Right hindlimb (tissue), 1 donor: ENCODE results near the gene CD63.

ENCODE experiments used
- DNase-seq: peaks from one replicate; pipeline ENCODE4 v3.0.0-alpha.2; 2018

CD63 gene

DNA sequence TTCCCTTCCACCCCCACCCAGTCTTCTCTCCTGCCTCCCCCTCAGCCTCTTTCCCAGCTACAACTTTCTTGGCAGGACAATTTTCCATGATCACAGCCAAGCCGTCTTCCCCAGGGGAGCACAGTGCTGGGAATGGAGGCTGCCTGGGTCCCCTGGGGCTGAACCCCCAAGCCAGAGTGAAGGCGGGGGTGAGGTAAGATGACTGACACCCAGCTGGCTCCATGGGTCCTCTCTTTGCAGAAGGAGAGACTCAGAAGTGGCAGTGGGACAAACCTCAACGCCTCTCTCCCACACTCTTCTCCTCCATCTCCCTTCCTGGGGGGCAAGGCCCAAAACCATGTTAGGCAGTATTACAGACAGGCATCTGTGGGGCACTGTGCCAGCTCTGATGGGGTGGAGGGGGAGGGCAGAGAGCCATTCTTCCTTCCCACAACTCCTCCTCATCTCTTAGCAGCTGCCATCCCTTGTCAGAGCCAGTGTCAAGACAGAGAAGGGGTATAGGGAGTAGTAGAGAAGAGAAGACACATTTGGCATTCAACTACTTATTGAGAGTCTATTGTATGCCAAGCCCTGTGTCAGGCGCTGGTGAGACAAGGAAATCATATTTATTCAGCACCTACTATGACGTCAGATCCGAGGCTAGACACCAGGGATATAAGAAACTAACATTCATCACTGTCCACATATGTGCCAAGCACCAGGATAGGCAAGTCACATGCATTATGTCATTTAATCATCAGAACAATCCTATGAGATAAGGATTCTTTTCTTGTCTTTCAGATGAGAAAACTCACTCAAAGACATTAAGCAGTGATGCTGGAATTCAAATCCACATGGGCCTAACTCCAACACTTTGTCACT, 24.7 kb downstream of the CD63 start:
- peak; percentile 88 for DNase-seq

GRCh38 chr12:55703288-55703687, 25.5 kb downstream of the CD63 start:
- peak; percentile 90 for DNase-seq

DNA sequence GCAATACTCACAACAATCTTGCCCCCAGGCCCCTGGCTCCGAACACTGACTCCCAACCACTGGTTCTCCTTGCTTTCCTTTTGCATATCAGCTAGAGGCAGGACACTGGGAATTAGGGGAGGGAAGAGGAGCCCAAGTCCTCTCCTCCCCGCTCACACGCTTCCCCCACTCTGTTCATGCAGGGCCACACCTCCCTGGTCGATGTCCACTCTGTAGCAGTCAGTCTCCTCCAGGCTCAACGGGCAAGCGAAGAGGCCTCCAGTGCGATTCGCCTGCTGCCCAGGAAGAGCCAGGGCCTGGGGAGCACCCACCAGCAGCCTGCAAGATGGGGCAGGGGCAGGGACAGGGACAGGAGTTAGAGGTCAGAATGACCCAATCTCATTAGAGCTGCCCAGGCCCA, 25.9 kb downstream of the CD63 start:
- peak; percentile 31 for DNase-seq

DNA sequence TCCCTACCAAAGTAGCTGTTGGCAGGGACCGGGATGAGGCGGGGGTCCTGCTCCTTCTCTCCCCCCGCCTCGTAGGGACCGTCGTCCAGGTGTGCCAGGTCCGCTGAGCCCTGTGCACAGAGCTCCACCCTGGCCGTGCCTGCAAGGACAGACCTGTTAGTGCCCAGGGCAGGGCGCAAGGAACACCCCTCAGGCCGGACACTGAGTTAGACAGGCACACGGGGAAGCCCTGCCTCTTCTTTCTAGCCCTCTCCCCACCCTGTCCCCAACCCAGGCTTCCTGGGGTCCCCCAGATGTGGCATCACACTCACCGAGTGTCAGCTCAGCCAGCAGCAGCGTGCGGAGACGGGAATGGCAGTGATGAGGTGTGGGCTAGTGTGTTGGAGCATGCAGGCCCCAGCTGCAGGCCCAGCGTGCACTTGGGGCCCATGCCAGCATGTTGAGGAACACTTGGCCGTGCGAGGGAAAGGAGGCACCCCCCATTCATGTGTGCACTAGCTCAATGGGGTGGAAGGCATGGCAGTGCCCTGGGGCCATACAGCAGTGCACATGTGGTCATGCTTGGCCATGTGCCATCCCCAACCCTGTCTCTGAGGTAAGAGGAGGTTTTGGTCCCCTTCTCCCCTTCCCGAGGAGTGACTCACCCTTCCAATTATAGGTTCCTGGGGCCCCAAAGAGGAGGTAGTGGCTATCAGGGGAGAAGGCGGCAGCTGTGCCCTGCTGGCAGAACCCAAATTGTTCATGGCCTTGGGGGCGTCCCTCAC, 28.4 kb downstream of the CD63 start:
- DNase-seq, result peak; percentile 34

GRCh38 chr12:55699471-55700055, 29.2 kb downstream of the CD63 start:
- DNase-seq, result peak; percentile 11

DNA sequence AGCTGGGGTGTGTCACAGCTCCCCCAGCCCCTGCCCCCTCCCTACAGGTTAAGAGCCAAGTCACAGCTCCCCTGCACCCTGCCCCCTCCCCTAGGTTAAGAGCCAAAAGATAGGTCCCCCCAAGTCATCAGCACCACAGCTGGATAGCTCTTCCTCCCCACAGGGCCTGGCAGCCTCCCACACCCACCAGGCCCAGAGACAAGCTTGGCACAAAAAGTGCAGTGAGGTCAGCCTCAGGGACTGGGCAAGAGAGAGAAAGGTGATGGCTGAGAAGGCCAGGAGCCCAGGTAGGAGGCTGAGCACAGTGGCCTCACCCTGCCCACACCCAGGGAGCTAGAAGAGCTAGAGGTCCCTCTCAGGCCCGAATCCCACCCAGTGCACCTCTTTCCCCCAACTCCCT, 29.8 kb downstream of the CD63 start:
- peak; percentile 9 for DNase-seq

DNA sequence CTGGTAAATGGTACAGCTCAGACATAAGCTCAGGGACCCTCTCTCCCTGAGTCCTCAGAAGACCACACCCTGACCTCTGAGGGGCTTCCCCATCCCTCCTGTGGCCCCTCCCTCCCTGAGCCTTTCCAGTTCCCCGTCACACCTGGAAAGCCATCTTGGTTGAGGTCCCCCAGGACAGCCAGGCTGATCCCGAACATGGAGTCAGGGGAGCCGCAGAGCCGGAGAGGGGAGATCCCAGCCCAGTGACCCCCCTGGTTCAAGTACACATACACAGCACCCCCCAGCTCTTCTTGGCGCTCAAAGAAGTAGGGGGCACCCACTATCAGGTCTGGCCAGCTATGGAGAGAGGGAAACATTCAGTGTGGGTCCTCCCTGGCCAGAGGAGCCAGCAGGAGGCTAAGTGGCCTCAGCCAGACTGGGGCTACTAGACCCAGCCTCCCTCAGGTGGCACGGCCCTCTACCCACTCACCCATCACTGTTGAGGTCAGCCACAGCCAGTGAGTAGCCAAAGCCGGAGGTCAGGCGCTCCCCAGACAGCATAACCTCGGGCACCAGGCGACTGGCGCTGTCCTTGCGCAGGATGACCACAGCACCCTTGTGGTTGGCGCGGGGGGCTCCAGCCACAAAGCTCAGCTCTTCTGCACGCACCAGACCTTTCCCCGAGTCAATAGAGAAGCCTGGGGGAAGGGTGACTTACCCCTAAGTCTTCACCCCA, 30.4 kb downstream of the CD63 start:
- peak; percentile 12 for DNase-seq

DNA sequence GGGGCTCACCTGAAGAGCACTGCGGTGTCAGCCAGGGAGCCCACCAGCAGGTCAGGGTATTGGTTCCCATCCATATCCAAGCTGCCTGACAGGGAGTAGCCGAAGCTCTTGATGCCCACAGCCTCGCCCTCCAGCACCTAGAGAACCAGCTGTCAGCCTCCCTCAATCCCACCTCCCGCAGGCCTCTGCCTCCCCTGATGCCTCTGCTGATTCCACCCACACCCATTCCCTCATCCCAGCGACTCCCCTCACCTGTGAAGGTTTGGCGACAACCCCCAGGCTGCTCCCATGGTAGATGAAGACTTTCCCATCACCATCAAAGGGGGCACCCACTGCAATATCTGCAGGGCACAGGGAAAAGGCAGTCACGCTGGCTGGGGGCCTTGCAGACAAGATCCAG, 31.1 kb downstream of the CD63 start:
- no peak for DNase-seq

GRCh38 chr12:55696796-55697462, 31.9 kb downstream of the CD63 start:
- DNase-seq, result no peak

DNA sequence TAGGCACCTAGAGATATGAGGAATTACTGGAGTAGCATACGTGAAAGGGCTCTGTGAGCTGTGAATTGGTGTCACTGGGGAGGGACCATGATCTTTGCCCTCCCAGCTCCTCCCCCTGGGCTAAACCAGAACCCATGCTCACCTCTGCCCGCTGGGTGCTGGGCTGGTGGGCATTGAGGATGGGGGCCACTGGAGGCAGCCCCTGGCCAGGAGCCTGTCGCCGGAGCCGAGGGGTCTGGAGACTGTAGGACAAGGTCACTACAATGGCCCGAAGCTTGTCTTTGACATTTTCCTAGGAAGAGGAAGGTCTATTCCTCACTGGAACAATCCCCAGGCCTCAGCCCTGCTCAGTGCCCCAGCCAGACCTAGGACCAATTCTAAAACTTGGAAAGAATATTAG, 32.7 kb downstream of the CD63 start:
- no peak for DNase-seq

DNA sequence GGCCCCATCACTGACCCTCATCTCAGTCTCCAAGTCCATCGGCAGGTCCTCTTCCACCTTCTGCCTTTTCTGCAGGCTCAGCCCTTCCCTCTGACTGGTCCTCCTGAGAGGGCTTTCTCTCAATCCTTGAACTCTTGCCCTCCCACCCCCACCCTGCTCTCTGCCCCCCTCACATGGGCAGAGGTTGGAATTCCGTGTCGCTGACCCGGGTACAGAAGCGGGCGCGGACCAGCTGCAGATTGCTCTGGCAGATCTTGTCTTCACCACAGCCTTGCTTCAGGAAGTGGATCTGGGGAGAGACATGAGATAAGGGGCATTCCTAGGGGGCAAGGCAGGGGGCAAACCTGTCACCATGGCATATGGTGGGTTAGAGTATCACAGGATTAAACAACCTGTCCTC, 33.5 kb downstream of the CD63 start:
- no peak for DNase-seq

GRCh38 chr12:55694651-55695050, 34.2 kb downstream of the CD63 start:
- DNase-seq, result no peak

DNA sequence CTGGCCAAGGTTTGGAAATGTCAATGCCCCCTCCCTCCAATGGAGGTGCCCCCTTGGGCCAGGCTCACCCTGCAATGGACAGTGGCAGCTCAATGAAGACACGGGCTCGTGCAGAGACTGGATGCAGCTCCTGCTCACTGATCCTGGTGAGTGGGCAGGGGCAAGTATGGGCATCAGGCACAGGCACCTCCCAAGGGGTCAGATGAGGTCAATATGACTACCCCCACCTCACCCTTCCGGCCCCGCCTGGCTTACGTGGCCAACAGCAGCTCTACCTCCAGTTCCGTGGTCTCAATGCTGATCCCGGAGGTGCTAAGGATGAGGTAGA, 34.7 kb downstream of the CD63 start:
- peak; percentile 11 for DNase-seq

DNA sequence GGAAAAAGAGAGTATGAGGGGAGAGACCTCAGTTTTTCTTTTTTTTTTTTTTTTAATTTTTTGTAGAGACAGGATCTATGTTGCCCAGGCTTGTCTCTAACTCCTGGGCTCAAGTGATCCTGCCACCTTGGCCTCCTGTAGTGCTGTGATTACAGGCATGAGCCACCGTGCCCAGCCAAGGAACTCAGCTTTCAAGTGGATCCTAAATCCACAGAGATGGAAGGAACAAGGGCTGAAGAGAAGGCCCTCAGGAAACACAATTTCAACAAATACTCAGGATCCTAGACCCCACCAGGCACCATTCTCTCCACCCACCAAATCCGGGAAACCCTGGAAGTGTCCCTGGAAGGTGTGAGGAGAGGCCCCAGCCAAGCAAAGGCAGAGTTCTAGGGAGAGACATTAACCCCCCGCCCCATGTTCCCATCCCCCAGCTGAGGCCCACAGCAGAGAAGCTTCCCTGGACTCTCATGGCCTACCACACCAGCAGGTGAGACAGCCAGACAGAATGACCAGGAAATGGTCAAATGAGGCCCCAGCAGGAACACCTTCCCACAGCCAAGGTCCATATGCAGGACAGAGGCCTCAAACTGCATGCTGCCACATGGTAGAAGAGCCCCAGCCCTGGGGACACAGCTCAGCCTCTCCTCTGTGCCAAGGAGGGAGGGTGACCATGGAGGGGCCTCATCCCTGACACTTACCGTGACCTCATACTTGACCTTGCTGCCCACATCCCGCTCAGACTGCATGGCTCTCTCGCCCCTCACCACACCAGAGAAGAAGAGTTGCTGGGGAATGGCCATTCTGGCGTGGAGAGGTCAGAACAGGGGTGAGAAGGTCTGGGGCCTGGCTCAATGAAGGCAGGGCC, 35.3 kb downstream of the CD63 start:
- no peak for DNase-seq

DNA sequence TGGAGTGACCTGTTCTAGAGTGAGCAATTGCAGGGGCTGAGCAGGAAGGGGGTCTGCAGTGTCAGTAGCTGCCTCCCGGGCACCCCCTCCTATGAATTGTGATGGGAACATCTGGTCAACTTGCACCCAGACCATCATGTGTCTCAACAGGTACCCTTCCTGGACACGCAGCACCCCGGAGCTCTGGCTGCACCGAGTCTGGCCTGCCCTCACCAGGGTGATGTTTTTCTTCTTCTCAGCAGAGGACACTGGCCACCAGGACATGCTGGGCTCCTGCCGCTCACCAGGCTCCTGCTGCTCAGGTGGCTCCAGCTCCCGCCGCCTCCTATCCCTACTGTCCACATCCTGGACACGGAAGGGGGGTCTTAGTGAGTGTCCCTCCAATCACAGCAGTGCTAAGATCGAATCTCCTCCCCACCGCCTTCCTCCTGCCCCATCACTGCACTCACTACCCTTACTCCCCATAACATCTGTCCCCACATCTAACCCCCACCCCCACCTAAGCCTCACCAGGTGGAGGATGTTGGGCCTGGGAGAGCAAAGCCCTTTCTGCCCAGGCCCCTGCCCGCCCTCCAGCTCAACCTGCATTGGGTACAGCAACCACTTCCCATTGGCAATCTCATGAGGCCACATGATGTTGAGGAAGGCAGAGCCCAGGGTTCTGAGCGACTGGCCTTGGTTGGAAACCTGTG, 36.0 kb downstream of the CD63 start:
- no peak for DNase-seq

DNA sequence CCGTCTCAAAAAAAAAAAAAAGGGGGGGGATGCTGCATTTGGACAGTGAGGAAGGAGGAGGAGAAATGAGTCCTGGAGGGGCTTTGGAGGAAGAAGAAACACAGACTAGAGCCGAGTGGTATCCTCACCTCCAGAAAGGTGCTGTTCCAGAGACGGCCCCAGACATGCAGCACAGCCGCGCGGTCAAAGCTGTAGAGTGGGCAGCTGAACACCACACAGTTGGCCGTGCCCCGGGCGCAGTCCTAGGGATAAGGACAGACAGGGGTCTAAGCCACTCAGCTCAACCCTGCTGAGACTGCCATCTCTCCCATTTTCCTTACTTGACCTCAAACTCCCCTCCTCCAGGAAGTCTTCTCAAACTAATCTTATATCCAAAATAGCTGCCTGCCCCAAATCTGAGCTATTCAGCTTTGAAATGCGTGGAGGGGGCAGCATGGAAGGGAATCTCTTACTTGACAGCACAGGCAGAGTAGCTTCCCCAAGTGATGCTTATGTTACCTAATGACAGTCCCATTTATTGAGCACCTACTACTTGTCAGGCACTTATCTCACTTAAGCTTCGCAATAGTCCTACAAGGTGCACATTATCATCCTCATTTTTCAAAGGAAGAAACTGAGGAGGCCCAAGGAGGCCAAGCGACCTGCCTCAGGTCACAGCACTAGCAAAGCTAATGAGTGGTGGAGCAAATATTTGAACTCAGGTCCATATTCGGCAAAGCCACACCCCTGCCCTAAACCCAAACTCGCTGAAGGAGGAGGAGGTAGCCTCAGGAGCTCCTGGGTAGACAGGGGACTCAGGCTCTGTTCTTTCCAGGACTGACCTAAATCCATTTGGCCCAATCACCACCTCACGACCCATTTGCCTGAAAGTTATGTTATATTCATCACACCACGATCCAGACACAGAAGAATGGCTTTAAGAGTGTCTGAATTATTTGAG, 39.8 kb downstream of the CD63 start:
- no peak for DNase-seq

DNA sequence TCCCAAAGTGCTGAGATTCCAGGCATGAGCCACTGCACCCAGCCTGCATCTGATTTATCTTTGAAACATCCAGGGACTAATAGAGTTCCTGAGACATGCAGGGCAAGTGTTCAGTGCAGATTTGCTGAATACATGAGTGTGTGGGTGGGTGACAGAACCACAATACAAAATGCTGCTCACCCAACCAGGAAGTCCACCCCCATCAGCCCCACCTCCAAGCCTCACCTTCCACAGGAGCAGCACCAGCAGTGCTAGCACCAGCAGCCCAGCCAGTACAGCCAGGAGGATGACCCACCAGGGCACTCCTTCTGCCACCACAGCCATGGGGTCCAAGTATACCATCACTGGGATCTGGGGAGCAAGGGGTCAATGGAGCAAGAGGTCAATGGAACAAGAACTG, 41.1 kb downstream of the CD63 start:
- DNase-seq, result no peak

GRCh38 chr12:55686366-55687010, 42.3 kb downstream of the CD63 start:
- DNase-seq, result no peak

DNA sequence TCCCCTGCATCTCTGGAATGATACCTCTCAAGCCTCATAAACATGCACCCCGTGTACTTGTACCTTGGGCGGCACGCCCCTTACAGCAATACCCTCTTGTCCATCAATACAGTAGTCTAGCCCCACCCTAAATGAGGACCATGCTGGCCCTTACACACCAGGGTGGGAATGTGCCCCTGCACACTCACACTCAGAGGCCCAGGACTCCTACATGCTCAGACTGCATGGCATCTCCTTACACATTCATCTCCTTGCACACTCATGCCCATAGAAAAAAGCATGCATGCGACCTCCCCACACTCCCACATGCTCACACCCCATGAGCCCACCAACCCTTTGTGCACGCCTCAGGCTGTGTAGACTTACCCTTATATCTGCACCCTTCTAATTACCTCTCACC, 43.1 kb downstream of the CD63 start:
- no peak for DNase-seq
